ENCODE measurements around the gene SMG9. TPM values are rescaled to one million over a fixed set of nuclear protein-coding genes. Genes with fewer than 3 reads are reported as not detected.

Gene SMG9
- total and polyA plus RNA-seq, 4 donors = 5.4 to 8.9 (median 5.8) TPM

DNA sequence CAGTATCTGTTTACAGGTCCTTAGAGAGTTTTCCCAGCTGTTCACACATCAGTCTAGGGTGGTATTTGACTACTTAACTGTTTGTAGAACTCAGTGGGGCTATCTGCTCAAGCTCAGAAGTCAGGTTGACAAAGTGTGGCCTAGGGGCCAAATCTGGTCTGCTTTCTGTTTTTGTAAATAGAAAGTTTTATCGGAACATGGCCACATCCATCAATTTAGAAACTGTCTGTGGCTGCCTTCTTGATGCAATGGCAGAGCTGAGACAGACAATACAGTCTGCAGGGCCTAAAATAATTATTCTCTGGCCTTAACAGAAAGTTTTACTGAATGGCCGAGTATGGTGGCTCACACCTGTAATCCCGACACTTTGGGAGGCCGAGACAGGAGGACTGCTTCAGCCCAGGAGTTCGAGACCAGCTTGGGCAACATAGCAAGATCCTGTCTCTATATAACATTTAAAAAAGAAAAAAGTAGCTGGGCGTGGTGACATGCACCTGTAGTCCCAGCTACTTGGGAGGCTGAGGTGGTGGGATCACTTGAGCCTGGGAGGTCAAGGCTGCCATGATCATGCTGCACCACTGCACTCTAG lies 2.4 kb downstream of the SMG9 start:
- H3K4me1 ChIP-seq (ENCODE audit: control insufficient read depth in 4 of 4, insufficient read depth in 4 of 4, low read length in 3 of 4) = peaks cover 5 to 20% (median 11%) of the 10 kb centered on the region in 4 donors
- H3K4me3 ChIP-seq (ENCODE audit: low read depth in 1 of 3, low read length in 3 of 3) = no peak overlapping the region
- no peaks in the 10 kb centered on the region for H3K27me3 ChIP-seq (ENCODE audit: control insufficient read depth in 4 of 4, insufficient read depth in 4 of 4, low read length in 3 of 4)
- no peak overlapping the region for H3K27ac ChIP-seq (ENCODE audit: low read depth in 1 of 2, low read length in 2 of 2)
- H3K9ac ChIP-seq (ENCODE audit: low read depth in 1 of 2, low read length in 2 of 2) = no peak overlapping the region
- 95% methylated on average over 6 of the region's 6 CpGs for WGBS
- TF ChIP-seq, protein P1, sequence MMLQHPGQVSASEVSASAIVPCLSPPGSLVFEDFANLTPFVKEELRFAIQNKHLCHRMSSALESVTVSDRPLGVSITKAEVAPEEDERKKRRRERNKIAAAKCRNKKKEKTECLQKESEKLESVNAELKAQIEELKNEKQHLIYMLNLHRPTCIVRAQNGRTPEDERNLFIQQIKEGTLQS (IDR thresholded peaks at IDR 0.05) = no peak
- TF ChIP-seq FOXA1 (IDR thresholded peaks at IDR 0.05) (no peak), YY1 (IDR thresholded peaks at IDR 0.05) (no peak), NR2F2 (IDR thresholded peaks at IDR 0.05) (no peak), HNF4A (conservative IDR thresholded peaks at IDR 0.05) (no peak), GABPA (IDR thresholded peaks at IDR 0.05 in 1 of 2, conservative IDR thresholded peaks at IDR 0.05 in 1 of 2) (no peak), EGR1 (IDR thresholded peaks at IDR 0.05; ENCODE audit: low read depth in 2 of 2) (no peak), FOXA2 (IDR thresholded peaks at IDR 0.05) (no peak), RXRA (IDR thresholded peaks at IDR 0.05) (no peak), TAF1 (conservative IDR thresholded peaks at IDR 0.05) (no peak)
- TF ChIP-seq, protein P2, sequence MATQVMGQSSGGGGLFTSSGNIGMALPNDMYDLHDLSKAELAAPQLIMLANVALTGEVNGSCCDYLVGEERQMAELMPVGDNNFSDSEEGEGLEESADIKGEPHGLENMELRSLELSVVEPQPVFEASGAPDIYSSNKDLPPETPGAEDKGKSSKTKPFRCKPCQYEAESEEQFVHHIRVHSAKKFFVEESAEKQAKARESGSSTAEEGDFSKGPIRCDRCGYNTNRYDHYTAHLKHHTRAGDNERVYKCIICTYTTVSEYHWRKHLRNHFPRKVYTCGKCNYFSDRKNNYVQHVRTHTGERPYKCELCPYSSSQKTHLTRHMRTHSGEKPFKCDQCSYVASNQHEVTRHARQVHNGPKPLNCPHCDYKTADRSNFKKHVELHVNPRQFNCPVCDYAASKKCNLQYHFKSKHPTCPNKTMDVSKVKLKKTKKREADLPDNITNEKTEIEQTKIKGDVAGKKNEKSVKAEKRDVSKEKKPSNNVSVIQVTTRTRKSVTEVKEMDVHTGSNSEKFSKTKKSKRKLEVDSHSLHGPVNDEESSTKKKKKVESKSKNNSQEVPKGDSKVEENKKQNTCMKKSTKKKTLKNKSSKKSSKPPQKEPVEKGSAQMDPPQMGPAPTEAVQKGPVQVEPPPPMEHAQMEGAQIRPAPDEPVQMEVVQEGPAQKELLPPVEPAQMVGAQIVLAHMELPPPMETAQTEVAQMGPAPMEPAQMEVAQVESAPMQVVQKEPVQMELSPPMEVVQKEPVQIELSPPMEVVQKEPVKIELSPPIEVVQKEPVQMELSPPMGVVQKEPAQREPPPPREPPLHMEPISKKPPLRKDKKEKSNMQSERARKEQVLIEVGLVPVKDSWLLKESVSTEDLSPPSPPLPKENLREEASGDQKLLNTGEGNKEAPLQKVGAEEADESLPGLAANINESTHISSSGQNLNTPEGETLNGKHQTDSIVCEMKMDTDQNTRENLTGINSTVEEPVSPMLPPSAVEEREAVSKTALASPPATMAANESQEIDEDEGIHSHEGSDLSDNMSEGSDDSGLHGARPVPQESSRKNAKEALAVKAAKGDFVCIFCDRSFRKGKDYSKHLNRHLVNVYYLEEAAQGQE (IDR thresholded peaks at IDR 0.05) = no peak
- TF ChIP-seq, protein P3, sequence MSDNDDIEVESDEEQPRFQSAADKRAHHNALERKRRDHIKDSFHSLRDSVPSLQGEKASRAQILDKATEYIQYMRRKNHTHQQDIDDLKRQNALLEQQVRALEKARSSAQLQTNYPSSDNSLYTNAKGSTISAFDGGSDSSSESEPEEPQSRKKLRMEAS (IDR thresholded peaks at IDR 0.05) = no peak
- TF ChIP-seq, protein P4, sequence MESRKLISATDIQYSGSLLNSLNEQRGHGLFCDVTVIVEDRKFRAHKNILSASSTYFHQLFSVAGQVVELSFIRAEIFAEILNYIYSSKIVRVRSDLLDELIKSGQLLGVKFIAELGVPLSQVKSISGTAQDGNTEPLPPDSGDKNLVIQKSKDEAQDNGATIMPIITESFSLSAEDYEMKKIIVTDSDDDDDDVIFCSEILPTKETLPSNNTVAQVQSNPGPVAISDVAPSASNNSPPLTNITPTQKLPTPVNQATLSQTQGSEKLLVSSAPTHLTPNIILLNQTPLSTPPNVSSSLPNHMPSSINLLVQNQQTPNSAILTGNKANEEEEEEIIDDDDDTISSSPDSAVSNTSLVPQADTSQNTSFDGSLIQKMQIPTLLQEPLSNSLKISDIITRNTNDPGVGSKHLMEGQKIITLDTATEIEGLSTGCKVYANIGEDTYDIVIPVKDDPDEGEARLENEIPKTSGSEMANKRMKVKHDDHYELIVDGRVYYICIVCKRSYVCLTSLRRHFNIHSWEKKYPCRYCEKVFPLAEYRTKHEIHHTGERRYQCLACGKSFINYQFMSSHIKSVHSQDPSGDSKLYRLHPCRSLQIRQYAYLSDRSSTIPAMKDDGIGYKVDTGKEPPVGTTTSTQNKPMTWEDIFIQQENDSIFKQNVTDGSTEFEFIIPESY (IDR thresholded peaks at IDR 0.05) = no peak
- no peaks in the 10 kb centered on the region for H3K9me3 ChIP-seq (ENCODE audit: control insufficient read depth in 4 of 4, low read length in 3 of 4)
- peaks cover 2 to 30% (median 10%) of the 10 kb centered on the region in 4 donors for H3K36me3 ChIP-seq (ENCODE audit: control insufficient read depth in 4 of 4, insufficient read depth in 3 of 4, low read depth in 1 of 4, low read length in 3 of 4)
- no peak for DNase-seq (ENCODE audit: low spot score)

DNA sequence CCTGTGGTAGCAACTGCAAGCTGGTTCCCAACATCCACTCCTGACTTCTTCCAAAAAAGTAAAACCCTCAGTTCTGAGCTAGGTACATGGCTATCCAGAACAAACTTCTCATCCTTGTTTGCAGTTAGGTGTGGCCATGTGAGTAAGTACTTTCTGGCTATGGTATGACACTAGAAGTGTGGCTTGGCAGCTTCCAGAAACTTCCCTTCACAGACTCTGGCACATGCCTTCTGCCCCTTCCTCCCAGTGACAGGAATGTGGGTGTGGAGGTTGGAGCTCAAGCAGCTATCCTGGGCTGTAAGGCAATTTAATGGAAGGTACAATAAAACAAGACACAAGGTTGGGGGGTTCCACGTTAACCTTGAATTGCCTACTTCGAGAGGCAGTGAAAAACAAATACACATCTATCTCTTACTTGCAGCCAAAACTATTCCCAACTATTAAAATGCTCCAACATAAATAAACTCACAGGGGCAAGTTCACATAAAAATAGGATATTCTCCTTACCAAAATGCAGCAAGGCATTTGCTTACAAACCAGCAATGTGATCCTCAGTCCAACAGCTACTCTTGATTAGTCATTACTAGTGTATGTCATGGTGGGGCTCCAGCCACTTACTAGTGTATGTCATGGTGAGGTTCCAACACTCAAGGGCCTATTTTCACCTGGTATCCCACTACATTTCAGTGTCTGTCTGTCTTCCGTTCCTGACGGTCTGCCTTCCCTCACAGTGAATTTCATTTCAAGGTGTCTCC lies 3.1 kb downstream of the SMG9 start:
- no peak for DNase-seq (ENCODE audit: low spot score)
- Histone ChIP-seq H3K27ac (ENCODE audit: low read depth in 1 of 2, low read length in 2 of 2) (no peak overlapping the region), H3K9me3 (ENCODE audit: control insufficient read depth in 4 of 4, low read length in 3 of 4) (no peaks in the 10 kb centered on the region), H3K9ac (ENCODE audit: low read depth in 1 of 2, low read length in 2 of 2) (no peak overlapping the region), H3K36me3 (ENCODE audit: control insufficient read depth in 4 of 4, insufficient read depth in 3 of 4, low read depth in 1 of 4, low read length in 3 of 4) (peaks cover 2 to 37% (median 13%) of the 10 kb centered on the region in 4 donors), H3K27me3 (ENCODE audit: control insufficient read depth in 4 of 4, insufficient read depth in 4 of 4, low read length in 3 of 4) (no peaks in the 10 kb centered on the region), H3K4me3 (ENCODE audit: low read depth in 1 of 3, low read length in 3 of 3) (no peak overlapping the region), H3K4me1 (ENCODE audit: control insufficient read depth in 4 of 4, insufficient read depth in 4 of 4, low read length in 3 of 4) (peaks cover 5 to 20% (median 11%) of the 10 kb centered on the region in 4 donors)
- whole genome bisulfite sequencing = 95% methylated on average over 4 of the region's 4 CpGs
- TF ChIP-seq RXRA (IDR thresholded peaks at IDR 0.05) = no peak
- TF ChIP-seq, protein P2 (IDR thresholded peaks at IDR 0.05) = no peak
- TF ChIP-seq, protein P1 (IDR thresholded peaks at IDR 0.05) = no peak
- no peak for TF ChIP-seq FOXA1 (IDR thresholded peaks at IDR 0.05)
- TF ChIP-seq RAD21 (IDR thresholded peaks at IDR 0.05) = no peak
- TF ChIP-seq, protein P5, sequence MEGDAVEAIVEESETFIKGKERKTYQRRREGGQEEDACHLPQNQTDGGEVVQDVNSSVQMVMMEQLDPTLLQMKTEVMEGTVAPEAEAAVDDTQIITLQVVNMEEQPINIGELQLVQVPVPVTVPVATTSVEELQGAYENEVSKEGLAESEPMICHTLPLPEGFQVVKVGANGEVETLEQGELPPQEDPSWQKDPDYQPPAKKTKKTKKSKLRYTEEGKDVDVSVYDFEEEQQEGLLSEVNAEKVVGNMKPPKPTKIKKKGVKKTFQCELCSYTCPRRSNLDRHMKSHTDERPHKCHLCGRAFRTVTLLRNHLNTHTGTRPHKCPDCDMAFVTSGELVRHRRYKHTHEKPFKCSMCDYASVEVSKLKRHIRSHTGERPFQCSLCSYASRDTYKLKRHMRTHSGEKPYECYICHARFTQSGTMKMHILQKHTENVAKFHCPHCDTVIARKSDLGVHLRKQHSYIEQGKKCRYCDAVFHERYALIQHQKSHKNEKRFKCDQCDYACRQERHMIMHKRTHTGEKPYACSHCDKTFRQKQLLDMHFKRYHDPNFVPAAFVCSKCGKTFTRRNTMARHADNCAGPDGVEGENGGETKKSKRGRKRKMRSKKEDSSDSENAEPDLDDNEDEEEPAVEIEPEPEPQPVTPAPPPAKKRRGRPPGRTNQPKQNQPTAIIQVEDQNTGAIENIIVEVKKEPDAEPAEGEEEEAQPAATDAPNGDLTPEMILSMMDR (IDR thresholded peaks at IDR 0.05; ENCODE audit: low read depth, low read length, missing input control) = no peak
- TF ChIP-seq HNF4G (IDR thresholded peaks at IDR 0.05) = no peak
- TF ChIP-seq JUND (IDR thresholded peaks at IDR 0.05) = no peak
- TF ChIP-seq YY1 (IDR thresholded peaks at IDR 0.05) = no peak
